Left lobe of liver (tissue), 2 donors: ENCODE data around the gene LILRB3. TPM values are rescaled to one million over a fixed set of nuclear protein-coding genes. Genes with fewer than 3 reads are reported as not detected.
"Not testable (repeated sequence)": the region's sequence is repeated elsewhere in the genome, so short reads cannot be mapped to it uniquely, and the experiment has no call there.

Experiments
- ATAC-seq: fragments of 200-7000 bp; cut with Tn5 transposase; one replicate; pipeline ENCODE4 v1.9.1; 2020; ENCODE audit warnings: mild to moderate bottlenecking, moderate library complexity
- DNase-seq: peaks from one replicate; pipeline ENCODE4 v3.0.0-alpha.2; 2020; ENCODE audit warnings: low spot score
- total RNA-seq: library from RNA; stranded (reverse); gene quantifications from one replicate; pipeline ENCODE4 v1.2.1, GENCODE V29; 2021
- donor health status: DM: no; HTN: no; CAD: no; lungs with moderate emphysema.
- donor health status: DM: no; HTN: yes; CAD: no.

LILRB3 gene
- 1.2 TPM for total RNA-seq

- DNase-seq = not testable (repeated sequence)
- peak; percentile 57 for ATAC-seq
These were observed at the start of gene LILRB3 for GRCh38 chr19:54222474-54223276. Gene LILRB3 (minus strand): TSS chr19:54223007. CDS start chr19:54222976, 31 bp downstream.

DNA sequence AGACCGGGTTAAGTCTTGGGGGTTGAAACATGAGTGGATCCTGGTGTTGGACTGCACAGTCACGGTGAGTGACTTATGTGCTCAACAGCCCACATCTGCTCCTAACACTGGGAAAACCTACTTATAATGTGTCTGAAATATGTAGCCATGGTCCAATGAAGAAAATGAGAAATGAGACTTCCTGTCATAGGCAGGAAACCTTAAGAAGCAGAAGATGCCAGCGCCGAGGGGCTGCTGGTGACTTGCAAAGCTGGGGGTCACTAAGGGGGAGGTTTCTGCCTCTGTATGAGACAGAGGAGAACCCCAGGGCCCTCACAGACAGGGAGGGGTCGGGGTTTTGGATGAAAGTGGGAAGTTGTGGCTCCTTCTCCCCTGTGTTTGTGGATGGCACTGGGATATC, 49.4 kb upstream of the LILRB3 start:
- DNase-seq, ATAC-seq: not testable (repeated sequence)

GRCh38 chr19:54271587-54271986, 48.8 kb upstream of the LILRB3 start:
- DNase-seq = not testable (repeated sequence)

GRCh38 chr19:54271106-54271505, 48.3 kb upstream of the LILRB3 start:
- ATAC-seq (peak; percentile 41), DNase-seq (no peak)

More at GRCh38 chr19:54271587-54271986, 48.8 kb upstream of the LILRB3 start:
- peak; percentile 19 for ATAC-seq

GRCh38 chr19:54268936-54269335, 46.1 kb upstream of the LILRB3 start:
- DNase-seq (no peak), ATAC-seq (no peak)

GRCh38 chr19:54266133-54266532, 43.3 kb upstream of the LILRB3 start:
- DNase-seq (peak; percentile 64), ATAC-seq (peak; percentile 91)

GRCh38 chr19:54262470-54262869, 39.7 kb upstream of the LILRB3 start:
- ATAC-seq = no peak

GRCh38 chr19:54262066-54262465, 39.3 kb upstream of the LILRB3 start:
- ATAC-seq (no peak), DNase-seq (peak; percentile 39)

More at GRCh38 chr19:54262470-54262869, 39.7 kb upstream of the LILRB3 start:
- no peak for DNase-seq

DNA sequence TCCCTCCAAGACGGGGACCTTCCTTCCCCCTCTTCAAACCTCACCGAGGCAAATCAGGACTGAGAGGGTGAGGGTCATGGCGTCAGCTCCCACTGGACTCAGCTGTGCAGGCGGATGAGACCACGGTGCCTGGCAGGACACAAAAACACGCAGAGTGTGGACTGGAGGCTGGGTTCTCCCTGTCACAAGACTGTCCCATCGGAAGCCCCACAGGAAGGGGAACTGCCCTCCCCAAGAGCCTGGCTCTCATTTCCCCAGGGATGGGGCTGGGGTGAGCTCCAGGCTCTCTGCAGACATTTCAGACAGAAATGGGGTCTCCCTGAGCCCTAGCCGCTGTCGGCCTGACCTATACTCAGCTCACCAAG, 34.3 kb upstream of the LILRB3 start, which contains the start of gene LILRB5:
TSS of gene LILRB5 (minus strand) at position 158 of the 365 bp plus-strand sequence. CDS start at position 78, 80 bp downstream.
- peak; percentile 44 for DNase-seq
- peak; percentile 57 for ATAC-seq

GRCh38 chr19:54256250-54257115, 33.7 kb upstream of the LILRB3 start:
- peak; percentile 16 for ATAC-seq
- DNase-seq = peak; percentile 43

DNA sequence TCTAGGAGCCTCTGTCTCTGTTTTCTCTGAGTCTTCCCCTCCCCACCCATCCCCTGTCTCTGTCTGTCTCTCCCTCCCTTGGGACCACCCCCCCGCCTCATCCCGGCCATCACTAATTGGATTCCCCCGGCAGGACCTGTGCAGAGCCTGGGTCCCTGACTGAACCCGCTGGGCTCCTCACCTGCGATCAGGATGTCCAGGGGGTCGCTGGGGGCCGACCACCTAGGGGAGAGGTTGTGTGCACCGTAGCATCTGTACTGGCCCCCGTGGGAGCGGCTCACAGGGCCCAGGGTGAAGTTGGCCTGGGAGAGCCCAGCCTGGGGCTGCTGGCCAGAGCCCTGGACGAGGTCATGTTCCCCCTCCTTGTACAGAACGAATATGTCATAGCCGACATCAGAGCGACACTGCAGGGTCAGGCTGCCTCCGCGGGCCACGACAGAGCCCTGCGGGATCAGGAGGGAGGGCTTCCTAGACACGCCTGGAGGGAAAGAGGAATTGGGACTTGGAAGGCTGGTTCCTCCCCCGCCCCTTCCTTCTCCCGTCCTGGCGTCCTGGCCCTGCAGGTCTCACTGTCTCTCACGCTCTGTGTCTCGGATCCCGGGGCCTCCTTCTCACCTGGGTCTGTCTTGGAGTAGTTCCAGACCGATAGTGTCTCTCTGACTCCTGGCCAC, 32.4 kb upstream of the LILRB3 start:
- ATAC-seq (peak; percentile 30), DNase-seq (peak; percentile 42)

DNA sequence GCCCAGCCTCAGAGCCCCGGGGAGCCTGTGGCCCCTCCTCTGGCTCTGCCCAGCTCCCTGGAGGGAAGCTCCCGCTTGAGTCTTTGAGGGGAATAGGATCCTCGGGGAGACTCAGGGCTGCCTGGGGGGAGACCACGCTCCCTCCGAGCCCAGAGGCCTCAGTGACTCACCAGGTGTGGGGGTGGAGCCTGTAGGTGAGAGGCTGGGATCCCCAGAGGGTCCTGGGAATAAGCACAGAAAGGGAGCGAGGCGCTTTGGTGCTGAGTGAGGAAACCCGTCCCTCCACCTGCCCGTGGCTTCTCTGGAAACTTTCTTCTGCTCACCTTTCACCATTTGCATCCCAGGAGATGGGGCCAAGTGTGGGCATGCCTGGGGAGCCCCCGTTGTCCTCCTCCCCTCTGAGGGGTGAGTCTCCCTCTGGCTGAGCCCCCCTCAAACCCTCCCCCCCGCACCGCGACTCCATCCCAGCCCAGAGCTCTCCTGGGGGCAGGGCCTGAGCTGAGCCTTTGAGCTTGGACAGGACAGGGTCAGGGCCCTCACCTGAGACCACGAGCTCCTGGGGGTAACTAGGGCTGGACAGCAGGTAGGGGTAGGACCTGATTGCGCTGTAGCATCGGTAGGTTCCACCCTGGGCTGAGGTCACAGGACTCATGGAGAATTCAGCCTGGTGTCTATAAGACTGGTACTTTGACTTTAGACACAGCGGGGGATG, 31.5 kb upstream of the LILRB3 start:
- DNase-seq (peak; percentile 41), ATAC-seq (no peak)

DNA sequence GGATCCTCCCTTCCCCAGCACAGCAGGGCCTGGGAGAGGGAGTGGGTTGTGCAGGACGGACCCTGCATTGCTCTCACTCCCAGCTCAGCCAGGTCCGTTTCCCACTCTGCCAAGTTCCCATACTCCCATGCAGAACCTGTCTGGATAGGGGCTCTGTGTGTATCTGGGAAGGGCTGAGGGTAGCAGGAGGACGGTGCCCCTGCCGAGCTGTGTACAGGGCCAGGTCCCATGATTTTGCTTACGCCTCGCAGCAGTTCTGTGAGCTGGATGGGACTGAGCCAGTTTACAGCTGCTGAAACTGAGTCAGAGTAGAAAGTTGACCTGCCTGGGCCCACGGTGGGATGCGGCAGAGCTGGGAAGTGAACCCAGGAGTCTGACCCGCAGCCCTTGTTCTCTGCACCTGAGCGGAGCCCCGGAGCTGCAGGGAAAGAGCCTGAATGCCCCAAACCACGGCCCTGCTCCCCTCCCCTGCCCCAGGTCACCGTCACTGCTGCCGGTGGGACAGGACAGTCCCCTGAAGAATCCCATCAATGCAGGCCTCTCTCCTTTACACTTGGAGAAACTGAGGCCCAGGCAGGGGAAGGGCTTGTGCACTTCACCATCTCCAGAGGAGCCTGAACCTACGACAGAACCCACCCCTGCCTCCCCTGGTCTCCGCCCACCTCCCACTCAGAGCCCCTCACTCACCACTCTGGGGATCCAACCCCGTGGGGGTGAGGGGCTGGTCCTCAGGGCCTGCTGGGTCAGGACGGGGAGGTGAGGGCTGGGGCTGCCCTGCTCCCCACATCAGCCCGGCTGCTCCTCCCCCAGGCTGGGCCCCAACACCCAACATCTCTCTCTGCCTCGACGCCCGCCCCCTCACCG, 30.8 kb upstream of the LILRB3 start:
- ATAC-seq (no peak), DNase-seq (no peak)

DNA sequence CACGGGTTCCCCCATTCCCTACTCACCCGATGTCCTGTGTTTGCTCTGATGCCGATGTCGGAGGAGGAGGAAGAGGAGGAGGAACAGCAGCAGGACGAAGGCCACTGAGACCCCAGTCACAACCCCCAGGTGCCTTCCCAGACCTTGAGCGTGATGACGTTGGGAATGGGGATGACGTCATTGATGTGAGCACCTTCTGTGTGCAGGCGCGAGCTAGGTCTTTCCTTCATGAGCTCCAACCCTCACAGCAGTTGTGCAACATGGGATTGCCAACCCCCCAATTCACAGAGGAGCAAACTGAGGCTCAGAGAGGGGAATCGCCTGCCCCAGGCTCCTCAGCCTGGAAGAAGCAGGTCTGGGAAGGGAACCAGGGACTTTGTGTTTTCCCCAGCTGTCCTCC, 30.0 kb upstream of the LILRB3 start:
- DNase-seq (no peak), ATAC-seq (no peak)

DNA sequence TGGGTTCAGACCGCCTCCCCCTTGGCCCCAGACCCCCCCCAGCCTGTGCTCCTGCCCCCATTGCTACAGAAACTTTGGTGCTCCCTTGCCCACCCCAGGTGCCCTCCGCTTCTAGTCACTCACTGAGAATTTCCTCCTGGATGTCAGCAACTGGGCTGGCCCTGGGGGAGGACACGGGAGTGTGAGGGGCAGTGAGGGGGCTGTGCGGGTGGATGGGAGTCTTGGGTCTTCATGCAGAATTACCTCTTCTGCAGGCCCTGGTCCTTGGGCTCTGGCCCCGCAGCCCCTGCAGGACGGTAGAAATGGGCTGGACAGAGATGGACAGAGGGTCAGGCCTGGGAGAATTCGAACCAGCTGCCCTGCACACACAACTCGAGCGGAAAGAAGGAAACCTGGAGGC, 29.4 kb upstream of the LILRB3 start:
- ATAC-seq = no peak
- no peak for DNase-seq

GRCh38 chr19:54248016-54248601, 25.3 kb upstream of the LILRB3 start:
- DNase-seq (no peak), ATAC-seq (peak; percentile 75)

GRCh38 chr19:54247106-54247930, 24.5 kb upstream of the LILRB3 start:
- peak; percentile 27 for ATAC-seq
- no peak for DNase-seq

DNA sequence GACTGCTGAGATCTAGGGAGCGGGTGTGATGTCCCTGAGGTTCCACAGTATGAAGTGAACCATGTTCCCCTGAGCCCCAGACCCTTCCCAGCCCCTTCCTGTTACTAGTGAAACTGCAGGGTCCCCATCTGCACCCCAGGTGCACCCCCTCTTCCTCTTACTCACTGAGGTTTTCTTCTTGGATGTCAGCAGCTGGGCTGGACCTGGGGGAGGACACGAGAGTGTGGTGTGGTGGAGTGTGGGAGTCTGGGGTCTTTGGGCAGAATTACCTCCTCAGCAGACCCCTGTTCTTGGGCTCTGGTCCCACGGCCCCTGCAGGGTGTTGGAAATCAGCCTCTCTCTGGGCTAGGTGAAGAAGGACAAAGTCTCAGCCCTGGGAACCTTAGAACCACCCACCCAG, 23.1 kb upstream of the LILRB3 start:
- no peak for DNase-seq
- no peak for ATAC-seq
